Bone marrow (tissue), 2 donors: Measurements from ENCODE around the gene LAP3.

ENCODE experiments used
- DNase-seq, 2 donors: peaks; one replicate each; lab custom pipeline; 2025; lab: John Stamatoyannopoulos, UW

Gene LAP3

GRCh38 chr4:17616283-17616682 lies 39.3 kb downstream of the LAP3 start:
- no peak for DNase-seq

GRCh38 chr4:17618926-17619325 lies 41.9 kb downstream of the LAP3 start:
- no peak for DNase-seq

DNA sequence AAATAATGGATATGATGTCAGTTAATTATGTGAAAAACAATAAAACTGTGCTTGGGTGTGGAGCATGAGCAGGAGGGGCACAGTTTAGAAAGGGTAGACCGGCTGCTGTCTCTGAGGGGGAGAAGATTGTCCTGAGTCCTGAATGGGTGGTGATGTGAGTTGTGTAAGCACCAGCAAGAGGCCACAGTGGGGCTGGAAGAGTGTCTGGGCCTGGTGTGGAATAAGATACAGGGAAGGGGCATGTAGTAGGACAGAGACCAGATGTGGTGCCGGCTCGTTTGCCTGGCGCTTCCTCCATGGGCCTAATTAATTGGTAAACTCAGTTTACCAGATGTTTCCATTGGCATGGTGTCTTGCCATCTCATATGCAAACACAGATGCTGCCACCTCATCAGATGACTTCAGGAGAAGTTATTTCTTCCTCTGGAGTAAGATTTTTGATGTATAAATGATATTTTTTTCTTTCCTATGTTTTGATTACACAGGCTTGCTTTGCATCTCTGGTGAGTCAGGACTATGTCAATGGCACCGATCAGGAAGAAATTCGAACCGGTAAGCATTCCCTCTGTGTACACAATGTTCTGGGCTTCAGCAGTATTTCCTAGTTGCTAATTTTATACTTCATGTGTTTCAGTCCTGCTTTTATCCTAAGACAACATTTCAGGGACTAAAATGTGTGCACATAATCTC lies 42.6 kb downstream of the LAP3 start:
- no peak for DNase-seq

DNA sequence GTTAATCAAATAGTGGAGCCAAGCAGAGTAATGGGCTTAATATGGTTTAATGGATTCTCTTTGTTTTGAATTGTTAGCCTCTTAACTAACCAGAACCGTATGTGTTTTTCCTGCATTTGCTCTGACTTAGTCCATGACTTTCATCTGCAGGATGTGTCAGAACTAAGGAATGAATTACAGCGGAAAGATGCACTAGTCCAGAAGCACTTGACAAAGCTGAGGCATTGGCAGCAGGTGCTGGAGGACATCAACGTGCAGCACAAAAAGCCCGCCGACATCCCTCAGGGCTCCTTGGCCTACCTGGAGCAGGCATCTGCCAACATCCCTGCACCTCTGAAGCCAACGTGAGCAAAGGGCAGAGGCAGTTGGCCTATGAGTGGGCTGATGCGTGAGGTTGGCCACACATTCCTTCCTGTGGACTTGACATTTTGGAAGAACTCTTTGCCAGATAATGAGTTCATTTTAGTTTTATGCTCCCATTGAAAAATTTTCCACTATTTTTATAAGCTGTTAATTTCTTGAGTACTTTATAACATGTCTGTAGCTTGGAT lies 46.5 kb downstream of the LAP3 start:
- no peak for DNase-seq

DNA sequence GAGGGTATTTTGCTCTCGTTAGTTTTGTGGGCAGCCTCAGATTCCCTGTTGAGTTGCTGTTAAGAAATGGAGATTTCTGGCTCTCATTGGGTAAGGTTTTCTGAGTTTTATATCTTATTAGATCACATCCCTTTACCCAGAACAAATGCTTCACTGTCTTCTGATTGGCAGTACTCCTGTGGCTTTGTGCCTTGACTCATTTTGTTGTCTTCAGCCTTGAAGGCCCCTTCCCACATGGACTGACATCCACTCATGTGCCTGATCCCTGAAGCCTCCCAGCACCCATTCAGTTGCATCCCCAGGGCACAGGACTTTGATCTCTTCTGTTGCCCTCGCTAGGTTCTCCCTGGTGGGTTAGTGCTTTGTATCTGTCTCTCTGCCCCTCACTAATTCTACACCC lies 47.8 kb downstream of the LAP3 start:
- no peak for DNase-seq

DNA sequence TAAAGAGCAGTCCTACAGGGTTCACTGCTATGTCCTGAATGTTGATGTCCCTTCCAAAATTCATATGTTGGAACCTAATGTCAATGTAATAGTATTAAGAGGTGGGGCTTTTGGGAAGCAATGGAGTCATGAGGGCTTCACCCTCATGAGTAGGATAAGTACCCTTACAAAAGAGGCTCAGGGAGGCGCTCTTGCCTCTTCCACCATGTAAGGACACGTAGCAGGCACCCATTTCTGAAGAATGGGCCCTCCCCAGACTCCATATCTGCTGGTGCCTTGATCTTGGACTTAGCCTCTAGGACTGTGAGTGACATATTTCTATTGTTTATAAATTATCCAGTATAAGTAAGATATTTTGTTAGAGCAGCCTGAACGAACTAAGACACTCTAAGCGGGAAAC lies 53.2 kb downstream of the LAP3 start:
- DNase-seq = no peak

DNA sequence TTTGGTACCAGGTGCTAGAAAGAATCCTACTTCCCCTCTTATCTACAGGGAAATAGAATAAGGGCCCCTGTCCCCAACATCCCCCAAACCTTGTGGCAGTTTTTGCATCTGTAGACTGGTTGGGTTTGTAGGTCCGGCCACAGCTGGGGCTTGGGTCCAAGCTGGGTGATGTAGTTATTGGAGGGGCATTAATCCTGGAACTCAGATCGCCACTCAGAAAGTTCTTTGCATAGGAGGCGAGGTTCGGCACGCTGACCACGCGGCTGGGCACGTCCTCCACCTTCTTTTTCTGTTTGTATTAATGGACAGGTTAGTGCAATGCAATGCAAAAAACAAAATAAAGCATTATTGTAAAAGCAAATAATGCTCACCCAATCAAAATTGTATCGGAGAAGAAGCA lies 56.6 kb downstream of the LAP3 start:
- DNase-seq = no peak

- no peak for DNase-seq
These were observed 58.1 kb downstream of the LAP3 start for GRCh38 chr4:17635056-17635455.

DNA sequence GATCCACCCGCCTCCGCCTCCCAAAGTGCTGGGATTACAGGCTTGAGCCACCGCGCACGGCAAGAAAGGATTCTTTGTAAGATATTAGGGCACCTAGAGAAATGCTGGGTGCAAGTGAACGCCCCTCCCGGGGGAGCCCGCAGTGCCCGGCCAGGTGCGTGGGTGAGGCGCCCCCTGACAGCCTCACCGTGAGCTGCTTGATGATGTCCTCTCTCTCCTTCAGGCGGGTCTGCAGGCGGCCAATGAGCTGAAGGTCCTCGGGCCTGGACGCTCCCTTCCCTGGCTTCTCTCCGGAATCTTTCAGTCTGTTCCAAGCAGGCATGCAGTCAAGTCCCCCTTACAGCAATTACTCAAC lies 59.3 kb downstream of the LAP3 start:
- no peak for DNase-seq

- DNase-seq = peak; percentile 31 to 43
These were observed 60.0 kb downstream of the LAP3 start for GRCh38 chr4:17636696-17637622.

- no peak for DNase-seq
These were observed 62.1 kb downstream of the LAP3 start for GRCh38 chr4:17639136-17639535.

GRCh38 chr4:17642398-17642783 lies 65.4 kb downstream of the LAP3 start:
- no peak for DNase-seq

- no peak for DNase-seq
These were observed 69.7 kb downstream of the LAP3 start for GRCh38 chr4:17646693-17647092.

- no peak for DNase-seq
These were observed 70.3 kb downstream of the LAP3 start for GRCh38 chr4:17647176-17647806.

- DNase-seq = no peak
These were observed 70.9 kb downstream of the LAP3 start for GRCh38 chr4:17647927-17648326.

GRCh38 chr4:17650406-17650805 lies 73.4 kb downstream of the LAP3 start:
- DNase-seq = no peak

- no peak for DNase-seq
These were observed 77.7 kb downstream of the LAP3 start for GRCh38 chr4:17654701-17655100.

- no peak for DNase-seq
These were observed 80.1 kb downstream of the LAP3 start for GRCh38 chr4:17657090-17657489.
